Mucosa of descending colon (tissue), 3 donors: ENCODE measurements around the gene FLVCR1. TPM values are rescaled to one million over a fixed set of nuclear protein-coding genes. Genes with fewer than 3 reads are reported as not detected.
"Not testable (repeated sequence)": the region's sequence is repeated elsewhere in the genome, so short reads cannot be mapped to it uniquely, and the experiment has no call there.

Experiments
- ATAC-seq: fragments of 200-7000 bp; cut with Tn5 transposase; one replicate; pipeline ENCODE4 v1.9.1; 2020; ENCODE audit warnings: mild to moderate bottlenecking, moderate library complexity
- DNase-seq, 3 donors: peaks; one replicate each; pipeline ENCODE4 v3.0.0-alpha.2; 2020
- H3K36me3 ChIP-seq: fragments of 200-600 bp; one replicate; pipeline ENCODE4 v1.8.0; 2021; ENCODE audit warnings: low read depth, mild to moderate bottlenecking
- H3K4me1 ChIP-seq: fragments of 200-600 bp; one replicate; pipeline ENCODE4 v1.8.0; 2021; ENCODE audit warnings: low read depth, mild to moderate bottlenecking
- H3K4me3 ChIP-seq: fragments of 200-600 bp; one replicate; pipeline ENCODE4 v1.8.0; 2021; ENCODE audit warnings: mild to moderate bottlenecking
- H3K9me3 ChIP-seq: fragments of 200-600 bp; one replicate; pipeline ENCODE4 v1.8.0; 2021; ENCODE audit warnings: mild to moderate bottlenecking
- intact Hi-C, 2 donors: fragments of 100-400 bp; cut with DNase I in 1 of 2; cut with micrococcal nuclease in 1 of 2; formaldehyde crosslinking; loops; one replicate each; pipeline versions ENCODE4 v1.11.0 to v1.11.1; 2022; cut with DNase I, micrococcal nuclease
- total RNA-seq, 3 donors: library from RNA; stranded (reverse); fragmentation: NEBNext Ultra II Directional in 2 of 3; extraction: Animal tissue kit (Norgen Biotek cat#: 25700) in 2 of 3; gene quantifications; one replicate each; pipeline versions ENCODE4 v1.2.1 to v1.2.4, GENCODE V29; 2021 to 2023
- TF ChIP-seq, protein P1 (sequence below): fragments of 200-600 bp; IDR thresholded peaks from one replicate; pipeline ENCODE4 v1.8.0; 2022; ENCODE audit warnings: antibody characterized with exemption, mild to moderate bottlenecking
- donor health status: DM: no; HTN: no; CAD: no; lungs with moderate emphysema.
- donor health status: DM: no; HTN: no; CAD: no.
- donor health status: DM: no; HTN: yes; CAD: no.

FLVCR1 gene
- total RNA-seq, 3 donors from 2014 or later = 9.7 to 12.1 (median 10.1) TPM

DNA sequence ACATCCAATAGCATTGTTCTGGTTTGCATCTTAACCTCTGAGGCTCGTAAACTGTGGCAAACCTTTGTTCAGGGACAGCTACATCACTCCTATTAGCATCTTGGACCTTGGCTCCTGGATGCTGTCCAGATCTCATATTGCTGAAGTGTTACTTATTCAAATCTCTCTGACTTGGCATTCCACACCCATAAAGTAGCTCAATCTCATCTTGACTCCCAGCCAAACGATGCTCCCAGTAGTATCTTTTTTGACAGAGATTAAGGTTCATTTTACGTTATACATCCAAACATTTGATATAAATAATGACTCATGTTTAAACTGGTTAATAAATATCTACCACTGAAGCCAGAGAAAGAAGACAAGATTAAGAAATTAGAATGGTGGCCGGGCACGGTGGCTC lies 4.4 kb upstream of the FLVCR1 start:
- ATAC-seq = peak; percentile 49
- TF ChIP-seq, protein P1, sequence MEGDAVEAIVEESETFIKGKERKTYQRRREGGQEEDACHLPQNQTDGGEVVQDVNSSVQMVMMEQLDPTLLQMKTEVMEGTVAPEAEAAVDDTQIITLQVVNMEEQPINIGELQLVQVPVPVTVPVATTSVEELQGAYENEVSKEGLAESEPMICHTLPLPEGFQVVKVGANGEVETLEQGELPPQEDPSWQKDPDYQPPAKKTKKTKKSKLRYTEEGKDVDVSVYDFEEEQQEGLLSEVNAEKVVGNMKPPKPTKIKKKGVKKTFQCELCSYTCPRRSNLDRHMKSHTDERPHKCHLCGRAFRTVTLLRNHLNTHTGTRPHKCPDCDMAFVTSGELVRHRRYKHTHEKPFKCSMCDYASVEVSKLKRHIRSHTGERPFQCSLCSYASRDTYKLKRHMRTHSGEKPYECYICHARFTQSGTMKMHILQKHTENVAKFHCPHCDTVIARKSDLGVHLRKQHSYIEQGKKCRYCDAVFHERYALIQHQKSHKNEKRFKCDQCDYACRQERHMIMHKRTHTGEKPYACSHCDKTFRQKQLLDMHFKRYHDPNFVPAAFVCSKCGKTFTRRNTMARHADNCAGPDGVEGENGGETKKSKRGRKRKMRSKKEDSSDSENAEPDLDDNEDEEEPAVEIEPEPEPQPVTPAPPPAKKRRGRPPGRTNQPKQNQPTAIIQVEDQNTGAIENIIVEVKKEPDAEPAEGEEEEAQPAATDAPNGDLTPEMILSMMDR = no peak
- Histone ChIP-seq H3K4me1 (peaks cover 5% of the 10 kb centered on the region), H3K9me3 (no peaks in the 10 kb centered on the region), H3K4me3 (no peak overlapping the region), H3K36me3 (no peaks in the 10 kb centered on the region)
- intact Hi-C loops = no loop called here
- DNase-seq = peak in 1 of 3 donors; percentile 91

DNA sequence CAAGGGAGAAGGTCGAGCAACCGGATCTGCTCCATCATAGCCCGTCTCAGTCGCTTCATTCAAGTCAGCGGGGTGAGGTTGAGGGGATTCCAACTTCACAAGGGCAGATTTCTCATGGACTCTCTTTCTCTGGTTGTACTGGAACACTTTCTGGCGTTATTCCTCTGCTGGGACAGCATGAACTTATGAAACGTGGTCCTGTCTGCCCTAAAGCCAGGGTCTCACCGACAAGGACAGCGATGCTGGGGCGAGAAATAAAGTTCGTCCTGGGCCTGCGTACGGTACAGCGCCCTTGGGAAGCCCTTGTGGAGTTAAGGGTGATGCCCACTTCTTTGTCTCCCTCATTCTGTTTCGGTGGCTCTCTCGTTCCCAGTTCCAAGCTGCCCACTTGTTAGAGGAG lies 1.3 kb upstream of the FLVCR1 start:
- Histone ChIP-seq H3K4me1 (peaks cover 18% of the 10 kb centered on the region), H3K9me3 (no peaks in the 10 kb centered on the region), H3K36me3 (no peaks in the 10 kb centered on the region), H3K4me3 (no peak overlapping the region)
- TF ChIP-seq, protein P1 = no peak
- ATAC-seq (no peak), DNase-seq (no peak)
- intact Hi-C loops = no loop called here

DNA sequence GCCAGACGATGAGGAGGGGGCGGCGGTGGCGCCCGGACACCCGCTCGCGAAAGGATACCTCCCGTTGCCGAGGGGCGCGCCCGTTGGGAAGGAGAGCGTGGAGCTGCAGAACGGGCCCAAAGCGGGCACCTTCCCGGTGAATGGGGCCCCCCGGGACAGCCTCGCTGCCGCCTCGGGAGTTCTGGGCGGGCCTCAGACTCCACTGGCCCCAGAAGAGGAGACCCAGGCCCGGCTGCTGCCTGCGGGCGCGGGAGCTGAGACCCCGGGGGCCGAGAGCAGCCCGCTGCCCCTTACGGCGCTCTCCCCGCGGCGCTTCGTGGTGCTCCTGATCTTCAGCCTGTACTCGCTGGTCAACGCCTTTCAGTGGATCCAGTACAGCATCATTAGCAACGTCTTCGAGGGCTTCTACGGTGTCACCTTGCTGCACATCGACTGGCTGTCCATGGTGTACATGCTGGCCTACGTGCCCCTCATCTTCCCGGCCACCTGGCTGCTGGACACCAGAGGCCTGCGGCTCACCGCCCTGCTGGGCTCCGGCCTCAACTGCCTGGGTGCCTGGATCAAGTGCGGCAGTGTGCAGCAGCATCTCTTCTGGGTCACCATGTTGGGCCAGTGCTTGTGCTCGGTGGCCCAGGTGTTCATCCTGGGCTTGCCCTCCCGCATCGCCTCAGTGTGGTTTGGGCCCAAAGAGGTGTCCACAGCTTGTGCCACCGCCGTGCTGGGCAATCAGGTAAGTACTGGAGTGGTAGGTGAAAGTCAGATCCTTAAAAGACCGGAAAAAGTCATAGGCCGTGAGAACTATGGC lies 588 bp downstream of the FLVCR1 start:
- Histone ChIP-seq H3K36me3 (no peaks in the 10 kb centered on the region), H3K4me1 (peaks cover 18% of the 10 kb centered on the region), H3K9me3 (no peaks in the 10 kb centered on the region), H3K4me3 (peak overlapping the region; percentile 81)
- TF ChIP-seq, protein P1 = no peak
- DNase-seq (peak; percentile 31 to 63 (median 56)), ATAC-seq (peak; percentile 64)
- intact Hi-C loops = no loop called here

DNA sequence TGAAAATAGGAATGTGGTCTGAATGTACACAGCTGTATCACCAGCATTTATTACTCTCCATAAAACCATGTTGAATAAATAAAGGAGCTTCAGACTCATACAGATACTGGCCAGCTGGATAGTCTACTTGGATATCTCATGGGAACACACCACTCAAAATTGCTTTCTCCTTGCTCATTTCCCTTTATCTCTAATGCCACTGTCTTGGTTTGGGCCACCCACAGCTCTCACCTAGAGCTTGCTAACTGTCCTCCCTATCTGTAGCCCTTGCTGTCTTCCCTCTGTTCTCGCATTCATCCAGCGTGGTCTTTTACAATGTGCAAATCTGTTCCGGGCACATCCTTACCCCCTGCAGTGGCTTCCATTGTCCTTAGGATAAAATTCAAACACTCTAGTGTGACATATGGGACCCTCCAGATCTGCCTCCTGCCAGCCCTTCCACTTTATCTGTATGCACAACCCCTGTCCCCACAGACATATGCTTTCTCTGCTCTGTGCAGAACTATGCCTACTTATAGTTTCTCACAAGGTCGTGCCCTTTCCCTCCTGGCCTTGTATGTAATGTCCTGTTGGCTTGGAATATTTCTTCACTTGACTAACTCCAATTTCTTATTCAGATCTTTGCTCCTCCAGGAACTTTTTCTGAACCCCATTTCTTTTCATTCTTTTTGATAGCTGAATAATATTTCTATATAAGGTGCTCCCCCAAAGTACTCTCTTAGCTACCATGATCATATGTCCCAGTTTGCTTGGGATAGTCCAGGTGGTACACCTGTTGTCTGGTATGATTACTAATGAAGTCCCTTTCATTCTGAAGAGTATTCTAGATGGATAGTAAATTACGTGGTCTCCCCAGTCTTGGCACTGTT lies 2.9 kb downstream of the FLVCR1 start:
- peaks cover 18% of the 10 kb centered on the region for H3K4me1 ChIP-seq
- H3K4me3 ChIP-seq = no peak overlapping the region
- ATAC-seq (peak; percentile 23), DNase-seq (no peak)
- intact Hi-C loops = no loop called here
- TF ChIP-seq, protein P1 = no peak
- H3K9me3 ChIP-seq = no peaks in the 10 kb centered on the region
- no peaks in the 10 kb centered on the region for H3K36me3 ChIP-seq

DNA sequence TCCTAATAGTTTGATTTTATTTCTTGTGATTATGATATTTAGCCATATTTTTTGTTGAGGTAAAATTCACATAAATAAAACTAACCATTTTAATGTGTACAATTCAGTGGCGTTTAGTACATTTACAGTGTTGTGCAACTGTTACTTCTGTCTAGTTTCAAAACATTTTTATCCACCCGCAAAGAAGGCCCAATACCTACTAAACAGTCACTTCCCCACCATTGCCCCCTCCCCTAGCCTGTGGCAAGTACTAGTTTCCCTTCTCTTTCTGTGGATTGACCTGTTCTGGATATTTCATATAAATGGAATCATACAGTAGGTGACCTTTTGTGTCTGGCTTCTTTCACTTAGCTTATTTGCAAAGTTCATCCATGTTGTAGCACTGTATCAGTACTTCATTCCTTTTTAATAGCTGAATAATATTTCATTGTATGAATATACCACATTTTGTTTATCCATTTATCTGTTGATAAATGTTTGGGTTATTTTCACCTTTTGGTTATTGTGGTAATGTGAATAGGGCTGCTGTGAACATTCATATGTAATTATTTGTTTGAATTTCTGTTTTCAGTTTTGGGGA lies 4.1 kb downstream of the FLVCR1 start:
- DNase-seq (no peak), ATAC-seq (no peak)
- intact Hi-C loops = no loop called here
- H3K9me3 ChIP-seq = no peaks in the 10 kb centered on the region
- H3K4me3 ChIP-seq = no peak overlapping the region
- H3K36me3 ChIP-seq = no peaks in the 10 kb centered on the region
- TF ChIP-seq, protein P1 = no peak
- H3K4me1 ChIP-seq = peaks cover 13% of the 10 kb centered on the region

- ATAC-seq, H3K9me3 ChIP-seq, H3K4me3 ChIP-seq, H3K36me3 ChIP-seq, intact Hi-C loops, DNase-seq: not testable (repeated sequence)
- H3K4me1 ChIP-seq = peaks cover 13% of the 10 kb centered on the region
Observed at GRCh38 chr1:212863345-212863744, 5.3 kb downstream of the FLVCR1 start.
